Sigmoid colon (tissue), 7 donors: Measurements from ENCODE around the gene ELMO1. TPM values are rescaled to one million over a fixed set of nuclear protein-coding genes. Genes with fewer than 3 reads are reported as not detected.

ENCODE experiments used
- DNase-seq: peaks from one replicate; pipeline ENCODE4 v3.0.0-alpha.2; 2019
- H3K27ac ChIP-seq, 4 donors: fragments of 200-600 bp; sonication (generic); one replicate each; pipeline ENCODE4 v1.5.1; 2016 to 2019; ENCODE audit warnings: mild to moderate bottlenecking in 1 of 4
- H3K27me3 ChIP-seq, 3 donors: fragments of 200-600 bp; sonication (generic); one replicate each; pipeline ENCODE4 v1.5.1; 2019; ENCODE audit warnings: mild to moderate bottlenecking in 1 of 3
- H3K36me3 ChIP-seq, 4 donors: fragments of 200-600 bp; sonication (generic); one replicate each; pipeline ENCODE4 v1.5.1; 2016 to 2019
- H3K4me1 ChIP-seq, 4 donors: fragments of 200-600 bp; sonication (generic); one replicate each; pipeline ENCODE4 v1.5.1; 2017 to 2019
- H3K4me3 ChIP-seq, 4 donors: fragments of 200-600 bp; sonication (generic); one replicate each; pipeline ENCODE4 v1.5.1; 2017 to 2019; ENCODE audit warnings: mild to moderate bottlenecking in 2 of 4, moderate library complexity in 1 of 4
- H3K9me3 ChIP-seq, 4 donors: fragments of 200-600 bp in 3 of 4; sonication (generic) in 3 of 4; one replicate each; pipeline versions ENCODE4 v1.5.1 to v1.6.1; 2013 to 2019
- CTCF ChIP-seq, 4 experiments: fragments of 450-650 bp in 3 of 4; fragments of 200-600 bp in 1 of 4; IDR thresholded peaks; one replicate each; pipeline ENCODE4 v1.5.1; 2016 to 2019; ENCODE audit warnings: antibody characterized with exemption in 4 of 4, mild to moderate bottlenecking in 3 of 4, moderate library complexity in 2 of 4
- EP300 ChIP-seq, 4 donors: sonication (generic); formaldehyde crosslinking; IDR thresholded peaks; one replicate each; pipeline ENCODE4 v1.6.1; 2017; ENCODE audit warnings: antibody characterized with exemption in 4 of 4
- POLR2A ChIP-seq, 2 donors: fragments of 450-650 bp; IDR thresholded peaks; one replicate each; pipeline ENCODE4 v1.6.1; 2016; ENCODE audit warnings: antibody characterized with exemption in 2 of 2, mild to moderate bottlenecking in 2 of 2, moderate library complexity in 2 of 2
- POLR2AphosphoS5 ChIP-seq, 4 donors: sonication (generic); formaldehyde crosslinking; IDR thresholded peaks; one replicate each; pipeline ENCODE4 v1.6.1; 2017; ENCODE audit warnings: antibody characterized with exemption in 4 of 4
- WGBS, 2 donors: extraction: QIAGEN DNeasy Blood & Tissue Kit; methylation state at CpG; one replicate each; pipeline ENCODE4 v1.1.7; 2013; 5-methylcytosine and 5-hydroxymethylcytosine counted together
- intact Hi-C: fragments of 100-400 bp; cut with DNase I; formaldehyde crosslinking; loops from one replicate; pipeline ENCODE4 v1.15.1; 2023
- polyA plus RNA-seq, 3 donors: library from polyadenylated mRNA; stranded (reverse); fragments of 200-250 nt; gene quantifications; one replicate each; pipeline ENCODE4 v1.2.3, GENCODE V29; 2013
- total RNA-seq, 4 donors: library from RNA; depleted of rRNA; stranded (reverse); fragments of >200 nt; gene quantifications; one replicate each; pipeline ENCODE4 v1.1.0, GENCODE V29; 2016
- donor health status: healthy with polysubstance abuse.
- donor health status: Bipolar disorder and iron deficiency.
- donor health status: healthy.

ELMO1 gene
- total and polyA plus RNA-seq, 7 donors: 2.3 to 63.1 (median 33.9) TPM

GRCh38 chr7:37354656-37355131 lies 94.0 kb downstream of the ELMO1 start:
- TF ChIP-seq POLR2AphosphoS5 (IDR thresholded peaks at IDR 0.05) (peak in 3 of 4 donors; percentile 29 to 51 (median 47)), EP300 (IDR thresholded peaks at IDR 0.05) (no peak)
- Histone ChIP-seq H3K27me3 (no peaks in the 10 kb centered on the region), H3K9me3 (no peaks in the 10 kb centered on the region), H3K36me3 (no peaks in the 10 kb centered on the region), H3K27ac (peak overlapping the region; percentile 47 to 75 (median 64)), H3K4me3 (no peak overlapping the region), H3K4me1 (peaks cover 0 to 13% (median 6%) of the 10 kb centered on the region in 4 donors)
- DNase-seq: peak; percentile 88
- WGBS, 2 donors: 37 to 72% methylated on average over 11 of the region's 11 CpGs
- intact Hi-C loops: no loop called here

- Histone ChIP-seq H3K27me3 (no peaks in the 10 kb centered on the region), H3K27ac (peak overlapping the region; percentile 47 to 75 (median 64)), H3K4me1 (peaks cover 0 to 13% (median 6%) of the 10 kb centered on the region in 4 donors), H3K4me3 (no peak overlapping the region), H3K9me3 (no peaks in the 10 kb centered on the region), H3K36me3 (no peaks in the 10 kb centered on the region)
- TF ChIP-seq POLR2AphosphoS5 (IDR thresholded peaks at IDR 0.05) (no peak), EP300 (IDR thresholded peaks at IDR 0.05) (no peak), POLR2A (IDR thresholded peaks at IDR 0.05) (no peak), CTCF (IDR thresholded peaks at IDR 0.05) (no peak)
- WGBS, 2 donors: 79 to 94% methylated on average over 5 of the region's 5 CpGs
- no peak for DNase-seq
- intact Hi-C loops: no loop called here
Observed at GRCh38 chr7:37353949-37354655, 94.6 kb downstream of the ELMO1 start.

- intact Hi-C loops: no loop called here
- no peak for DNase-seq
- Histone ChIP-seq H3K27me3 (no peaks in the 10 kb centered on the region), H3K27ac (peak overlapping the region; percentile 47 to 75 (median 64)), H3K4me1 (peaks cover 0 to 13% (median 6%) of the 10 kb centered on the region in 4 donors), H3K4me3 (peak overlapping the region in 2 of 4 donors; percentile 15 to 20), H3K9me3 (no peaks in the 10 kb centered on the region), H3K36me3 (no peaks in the 10 kb centered on the region)
- WGBS, 2 donors: 53 to 80% methylated on average over 32 of the region's 32 CpGs
- TF ChIP-seq POLR2A (IDR thresholded peaks at IDR 0.05): no peak
- TF ChIP-seq CTCF (IDR thresholded peaks at IDR 0.05): no peak
- TF ChIP-seq EP300 (IDR thresholded peaks at IDR 0.05): no peak
- TF ChIP-seq POLR2AphosphoS5 (IDR thresholded peaks at IDR 0.05): no peak
Observed at GRCh38 chr7:37352974-37353948, 95.4 kb downstream of the ELMO1 start.

DNA sequence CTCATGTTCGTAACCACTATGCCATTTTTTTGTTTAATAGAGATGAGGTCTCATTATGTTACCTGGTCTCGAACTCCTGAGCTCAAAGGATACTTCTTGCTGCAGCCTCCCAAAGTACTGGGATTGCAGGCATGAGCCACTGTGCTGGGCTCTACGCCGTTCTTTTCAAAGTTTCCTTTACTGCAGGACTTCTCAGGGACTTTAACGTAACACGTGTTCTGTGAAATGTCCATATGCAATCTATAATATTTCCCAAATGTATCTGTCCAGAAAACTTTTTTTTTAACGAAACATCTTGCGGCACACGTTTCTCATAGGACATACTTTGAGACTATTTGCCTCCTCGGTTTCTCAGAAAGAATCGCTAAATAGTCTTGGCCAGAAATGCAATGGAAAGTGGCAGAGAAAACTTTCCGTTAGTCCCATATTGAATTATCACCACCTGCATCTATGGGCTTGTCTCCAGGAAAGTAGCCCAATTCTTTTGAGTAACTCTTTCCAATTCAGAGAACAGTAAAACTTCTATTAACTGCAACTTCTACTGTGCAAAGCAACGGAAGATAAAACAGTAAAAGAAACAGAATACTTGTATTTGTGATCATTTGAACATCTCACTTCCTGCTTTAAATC lies 96.3 kb downstream of the ELMO1 start:
- no peak overlapping the region for H3K27ac ChIP-seq
- no peaks in the 10 kb centered on the region for H3K27me3 ChIP-seq
- 76 to 87% methylated on average over 13 of the region's 13 CpGs for WGBS, 2 donors
- no peak for DNase-seq
- H3K4me3 ChIP-seq: no peak overlapping the region
- H3K36me3 ChIP-seq: no peaks in the 10 kb centered on the region
- intact Hi-C loops: no loop called here
- H3K4me1 ChIP-seq: peaks cover 0 to 13% (median 6%) of the 10 kb centered on the region in 4 donors
- no peak for TF ChIP-seq CTCF (IDR thresholded peaks at IDR 0.05)
- TF ChIP-seq EP300 (IDR thresholded peaks at IDR 0.05): no peak
- no peak for TF ChIP-seq POLR2AphosphoS5 (IDR thresholded peaks at IDR 0.05)
- TF ChIP-seq POLR2A (IDR thresholded peaks at IDR 0.05): no peak
- H3K9me3 ChIP-seq: no peaks in the 10 kb centered on the region
